GM21515 (cell line): ENCODE data around the gene GRAMD2B.
"Not testable (repeated sequence)": the region's sequence is repeated elsewhere in the genome, so short reads cannot be mapped to it uniquely, and the experiment has no call there.

Experiments used
- ATAC-seq: cut with Tn5 transposase; IDR thresholded peaks from one replicate; pipeline ENCODE4 v1.9.1; 2021; ENCODE audit not compliant: unreplicated experiment

Gene GRAMD2B

GRCh38 chr5:126422994-126423788 lies at the start of gene GRAMD2B:
Gene GRAMD2B (plus strand): TSS chr5:126423409. CDS start chr5:126423607, 198 bp downstream.
- ATAC-seq = peak; percentile 86

- no peak for ATAC-seq
These were observed 49.1 kb upstream of the GRAMD2B start for GRCh38 chr5:126374109-126374416.

- ATAC-seq = no peak
These were observed 46.8 kb upstream of the GRAMD2B start for GRCh38 chr5:126376443-126376842.

GRCh38 chr5:126377424-126377823 lies 45.8 kb upstream of the GRAMD2B start:
- no peak for ATAC-seq

GRCh38 chr5:126380316-126380715 lies 42.9 kb upstream of the GRAMD2B start:
- ATAC-seq = not testable (repeated sequence)

GRCh38 chr5:126383246-126383645 lies 40.0 kb upstream of the GRAMD2B start:
- no peak for ATAC-seq

GRCh38 chr5:126383776-126384175 lies 39.4 kb upstream of the GRAMD2B start:
- no peak for ATAC-seq

GRCh38 chr5:126384985-126385384 lies 38.2 kb upstream of the GRAMD2B start:
- ATAC-seq = no peak

- no peak for ATAC-seq
These were observed 37.4 kb upstream of the GRAMD2B start for GRCh38 chr5:126385524-126386502.

GRCh38 chr5:126389179-126389578 lies 34.0 kb upstream of the GRAMD2B start:
- ATAC-seq = no peak

GRCh38 chr5:126390051-126390450 lies 33.2 kb upstream of the GRAMD2B start:
- ATAC-seq = no peak

GRCh38 chr5:126391386-126391785 lies 31.8 kb upstream of the GRAMD2B start:
- no peak for ATAC-seq

GRCh38 chr5:126394211-126394788 lies 28.9 kb upstream of the GRAMD2B start:
- ATAC-seq = no peak

GRCh38 chr5:126395198-126395597 lies 28.0 kb upstream of the GRAMD2B start:
- no peak for ATAC-seq

GRCh38 chr5:126395605-126396004 lies 27.6 kb upstream of the GRAMD2B start:
- no peak for ATAC-seq

- not testable (repeated sequence) for ATAC-seq
These were observed 26.5 kb upstream of the GRAMD2B start for GRCh38 chr5:126396721-126397120.

- no peak for ATAC-seq
These were observed 24.4 kb upstream of the GRAMD2B start for GRCh38 chr5:126398791-126399190.

GRCh38 chr5:126400621-126401251 lies 22.5 kb upstream of the GRAMD2B start:
- ATAC-seq = no peak

GRCh38 chr5:126402621-126403555 lies 20.3 kb upstream of the GRAMD2B start:
- no peak for ATAC-seq

GRCh38 chr5:126403876-126404275 lies 19.3 kb upstream of the GRAMD2B start:
- no peak for ATAC-seq
